HG03280 (cell line): ENCODE measurements around the gene PCSK6.
"Not testable (repeated sequence)": the region's sequence is repeated elsewhere in the genome, so short reads cannot be mapped to it uniquely, and the experiment has no call there.

Source experiments
- ATAC-seq: cut with Tn5 transposase; IDR thresholded peaks from one replicate; pipeline ENCODE4 v1.9.1; 2021; ENCODE audit warnings: mild to moderate bottlenecking, moderate library complexity; ENCODE audit not compliant: unreplicated experiment

The PCSK6 gene

GRCh38 chr15:101463696-101464095, 25.8 kb downstream of the PCSK6 start:
- not testable (repeated sequence) for ATAC-seq

DNA sequence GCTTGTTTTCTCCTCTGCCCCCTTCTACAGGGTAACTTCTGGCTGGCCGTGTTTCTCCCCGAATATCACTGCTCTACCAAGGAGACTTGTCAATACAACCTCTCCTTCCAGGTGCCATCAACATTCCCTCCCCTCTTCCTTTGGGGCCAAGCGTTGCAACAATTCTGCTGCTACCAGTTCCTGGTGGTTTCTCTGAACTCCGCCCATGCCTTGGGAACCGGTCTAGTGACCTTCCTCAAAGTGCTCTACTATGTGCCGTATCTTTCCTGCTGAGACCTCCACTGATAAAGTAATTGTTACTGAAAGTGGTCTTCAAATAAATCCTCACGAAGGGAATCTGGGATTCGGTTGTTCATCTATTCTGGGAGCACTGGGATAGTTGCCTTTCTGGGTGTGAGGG, 26.2 kb downstream of the PCSK6 start:
- ATAC-seq: no peak

DNA sequence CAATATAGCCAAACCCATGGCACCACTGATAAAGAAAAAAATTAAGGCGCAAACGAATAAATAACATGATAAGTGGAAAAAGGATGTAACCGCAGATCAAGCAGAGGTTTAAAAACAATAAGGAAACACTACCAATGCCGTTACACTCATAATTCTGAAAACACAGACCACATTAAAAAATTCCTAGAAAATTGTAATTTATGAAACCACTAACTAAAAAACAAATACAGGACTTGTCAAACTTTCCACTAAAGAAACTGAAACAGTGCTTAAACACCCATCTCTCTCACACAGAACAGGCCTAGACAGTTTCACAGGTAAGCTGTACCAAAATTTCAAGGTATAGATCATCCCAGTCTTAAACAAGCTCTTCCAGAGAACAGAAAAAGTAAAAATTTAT, 28.4 kb downstream of the PCSK6 start:
- no peak for ATAC-seq

- ATAC-seq: no peak
Observed at GRCh38 chr15:101459579-101460300, 29.8 kb downstream of the PCSK6 start.

- ATAC-seq: no peak
Observed at GRCh38 chr15:101458908-101459578, 30.5 kb downstream of the PCSK6 start.

DNA sequence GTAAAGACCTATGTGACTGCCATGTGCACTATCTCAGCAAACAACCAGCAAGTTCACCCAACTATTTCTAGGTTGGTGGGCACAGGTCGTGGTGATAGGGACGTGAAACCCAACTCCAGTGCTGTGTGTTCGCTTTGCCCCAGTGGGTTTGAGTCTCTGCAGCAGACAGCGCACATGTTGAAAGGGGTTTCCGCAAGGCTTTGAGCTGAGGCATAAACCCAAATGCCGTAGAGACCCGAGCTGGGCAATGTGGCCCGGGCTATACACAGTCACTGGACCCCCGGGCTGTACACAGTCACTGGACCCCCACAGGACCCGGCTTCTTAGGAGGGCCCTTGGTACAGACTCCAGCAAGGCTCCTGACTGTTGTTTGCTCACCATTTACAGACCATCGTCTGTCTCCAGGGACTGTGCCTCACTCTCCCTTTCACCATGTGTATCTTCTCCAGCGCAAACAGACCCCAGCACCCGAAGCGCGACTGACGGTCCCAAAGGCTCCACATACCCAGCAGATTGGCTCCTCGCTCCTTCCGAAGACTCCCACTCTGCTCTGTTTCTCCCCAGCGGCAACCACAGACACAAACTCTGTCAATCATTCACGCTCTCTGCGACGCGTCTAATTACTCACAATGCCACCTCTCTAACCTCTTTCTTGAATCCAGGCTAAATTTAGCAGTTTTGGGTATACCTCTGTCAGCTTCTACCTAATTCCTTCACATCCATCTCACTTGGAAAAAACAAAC, 31.2 kb downstream of the PCSK6 start:
- ATAC-seq: no peak

DNA sequence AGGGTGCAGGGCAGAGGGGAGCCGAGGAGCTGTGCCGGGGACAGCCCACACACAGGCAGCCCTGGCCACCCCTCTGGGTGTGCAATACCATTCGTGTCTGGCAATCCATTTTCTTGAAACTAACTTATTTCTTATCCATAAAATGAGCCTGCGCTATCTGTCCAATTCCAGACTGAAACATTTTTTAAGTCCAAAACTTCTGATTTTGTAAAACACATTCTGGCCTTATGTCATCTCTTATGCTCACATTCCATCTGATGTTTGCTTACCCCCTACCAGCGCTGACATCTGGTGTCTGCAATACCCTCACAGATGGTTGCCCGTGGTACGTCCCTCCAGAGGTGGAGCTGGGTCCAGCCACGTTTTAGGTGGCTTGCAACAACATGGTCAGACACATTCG, 31.8 kb downstream of the PCSK6 start:
- ATAC-seq: no peak

GRCh38 chr15:101456057-101456739, 33.3 kb downstream of the PCSK6 start:
- no peak for ATAC-seq

DNA sequence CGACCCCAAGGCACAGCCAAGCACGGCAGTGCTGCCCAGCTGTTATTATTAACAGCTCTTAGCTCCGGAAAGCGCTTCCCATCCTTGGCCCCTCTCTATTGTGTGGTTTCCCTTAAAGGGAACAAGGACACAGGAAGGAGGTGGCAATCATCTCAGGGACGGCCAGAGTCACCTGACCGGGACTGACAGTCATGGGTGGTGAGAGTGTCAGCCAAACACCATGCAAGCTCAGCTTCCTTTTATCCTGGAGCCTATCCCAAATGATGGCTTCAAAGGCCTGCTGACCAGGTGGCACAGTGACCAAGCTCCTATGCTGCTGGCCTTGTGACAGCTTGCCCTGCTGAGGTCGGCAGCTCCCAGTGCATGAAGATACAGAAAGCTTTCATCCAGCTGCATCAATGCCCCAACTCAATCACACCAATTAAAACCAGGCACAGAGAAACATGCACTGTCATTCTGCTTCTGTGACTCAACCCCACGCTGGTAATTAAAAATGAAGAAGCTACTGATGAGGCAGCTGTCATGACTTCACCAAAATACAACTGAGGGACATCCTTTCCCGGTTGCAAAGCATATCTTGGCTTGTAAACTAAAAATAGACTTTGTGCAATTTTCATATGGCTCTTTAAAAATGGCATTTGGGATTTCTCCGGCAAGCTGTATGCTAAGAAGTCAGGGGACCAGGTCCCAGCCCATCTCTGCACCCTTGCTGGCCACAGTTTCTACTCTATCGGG, 34.0 kb downstream of the PCSK6 start:
- ATAC-seq: no peak

DNA sequence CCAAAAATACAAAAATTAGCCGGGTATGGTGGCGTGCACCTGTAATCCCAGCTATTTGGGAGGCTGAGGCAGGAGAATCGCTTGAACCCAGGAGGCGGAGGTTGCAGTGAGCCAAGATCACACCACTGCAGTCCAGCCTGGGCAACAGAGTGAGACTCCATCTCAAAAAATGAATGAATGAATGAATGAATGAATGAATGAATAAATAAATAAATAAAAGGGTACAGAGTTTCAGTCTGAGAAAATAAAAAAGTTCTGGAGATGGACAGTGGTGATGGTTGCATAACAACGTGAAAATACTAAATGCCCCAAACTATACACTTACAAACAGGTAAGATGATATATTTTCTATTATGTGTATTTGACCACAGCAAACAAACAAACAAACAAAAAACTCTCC, 34.7 kb downstream of the PCSK6 start:
- not testable (repeated sequence) for ATAC-seq

DNA sequence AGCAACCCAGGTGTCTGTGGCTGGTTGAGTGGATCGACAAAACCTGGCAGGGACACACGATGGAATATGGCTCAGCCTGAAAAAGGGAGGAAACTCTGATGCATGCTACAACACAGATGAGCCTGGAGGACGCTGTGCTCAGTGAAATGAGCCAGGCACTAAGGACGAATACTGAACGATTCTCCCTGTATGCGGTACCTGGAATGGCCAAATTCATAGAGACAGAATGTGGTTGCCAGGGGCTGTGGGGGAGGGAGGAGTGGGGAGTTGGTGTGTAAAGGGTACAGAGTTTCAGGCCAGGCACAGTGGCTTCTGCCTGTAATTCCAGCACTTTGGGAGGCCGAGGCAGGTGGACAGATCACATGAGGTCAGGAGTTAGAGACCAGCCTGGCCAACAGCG, 35.1 kb downstream of the PCSK6 start:
- no peak for ATAC-seq

DNA sequence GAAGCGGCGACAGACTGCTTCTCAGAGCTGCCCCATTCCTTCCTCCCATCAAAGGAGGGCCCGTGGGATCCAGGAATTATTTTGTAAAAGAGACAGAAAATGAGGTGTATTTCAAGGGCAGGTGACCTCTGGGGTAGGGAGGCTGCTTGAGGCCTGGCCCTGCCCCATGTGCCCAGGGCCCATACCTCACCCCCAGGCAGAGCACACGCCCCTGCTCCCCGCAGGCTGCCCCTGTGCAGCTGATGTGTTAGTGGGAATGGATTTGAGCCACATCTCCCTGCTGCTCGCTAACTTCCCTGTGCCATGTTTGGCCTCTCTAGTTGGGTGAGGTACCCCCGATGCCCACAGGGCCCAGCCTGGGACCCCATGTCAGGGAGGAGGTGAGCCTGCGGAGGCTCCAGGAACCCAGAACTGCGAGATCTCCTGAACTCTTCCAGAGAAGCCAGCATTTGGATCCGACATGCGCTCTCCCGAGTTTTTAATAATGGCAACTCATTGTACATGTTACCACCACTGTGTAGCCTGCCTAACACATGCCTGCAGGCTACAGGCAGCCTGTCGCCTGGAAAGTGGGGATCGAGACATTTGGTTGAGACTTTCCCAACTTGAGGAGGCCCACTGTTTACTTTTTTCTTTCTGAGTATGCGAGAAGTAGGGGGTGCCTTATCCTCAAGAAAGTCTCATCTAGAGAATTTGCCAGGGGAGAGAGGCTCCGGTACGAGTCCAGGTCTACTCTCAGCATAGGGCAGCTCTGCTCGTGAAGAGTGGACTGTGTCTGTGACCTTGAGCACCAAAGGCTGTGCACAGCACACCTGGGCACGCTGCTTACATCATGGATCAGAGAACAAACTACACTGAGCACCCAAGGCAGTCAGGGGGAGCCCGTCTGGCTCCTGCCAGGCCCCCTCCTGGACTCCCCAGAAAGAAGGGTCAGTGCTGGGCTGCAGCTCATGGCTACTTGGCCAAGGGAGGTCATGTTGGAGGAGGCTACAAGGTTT, 36.1 kb downstream of the PCSK6 start:
- no peak for ATAC-seq

- no peak for ATAC-seq
Observed at GRCh38 chr15:101452572-101452971, 36.9 kb downstream of the PCSK6 start.

DNA sequence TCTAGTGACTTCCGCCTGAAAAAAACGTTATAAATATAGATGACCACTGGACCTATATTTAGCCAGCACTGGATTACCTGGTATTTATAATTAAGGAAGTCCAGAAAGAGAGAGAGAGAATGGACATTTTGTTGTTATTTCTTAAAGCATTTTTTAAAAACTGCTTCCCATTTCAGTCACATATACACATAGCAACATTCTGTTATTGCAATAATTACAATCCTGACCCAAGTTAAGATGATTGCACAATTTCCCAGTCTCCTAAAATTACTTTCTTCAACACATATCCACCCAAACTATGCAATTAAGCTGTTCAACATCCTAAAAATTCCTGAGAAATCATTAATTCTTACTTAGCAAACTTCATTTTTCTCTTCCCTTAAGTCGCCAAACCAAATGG, 37.7 kb downstream of the PCSK6 start:
- no peak for ATAC-seq

- ATAC-seq: no peak
Observed at GRCh38 chr15:101451266-101451799, 38.2 kb downstream of the PCSK6 start.

DNA sequence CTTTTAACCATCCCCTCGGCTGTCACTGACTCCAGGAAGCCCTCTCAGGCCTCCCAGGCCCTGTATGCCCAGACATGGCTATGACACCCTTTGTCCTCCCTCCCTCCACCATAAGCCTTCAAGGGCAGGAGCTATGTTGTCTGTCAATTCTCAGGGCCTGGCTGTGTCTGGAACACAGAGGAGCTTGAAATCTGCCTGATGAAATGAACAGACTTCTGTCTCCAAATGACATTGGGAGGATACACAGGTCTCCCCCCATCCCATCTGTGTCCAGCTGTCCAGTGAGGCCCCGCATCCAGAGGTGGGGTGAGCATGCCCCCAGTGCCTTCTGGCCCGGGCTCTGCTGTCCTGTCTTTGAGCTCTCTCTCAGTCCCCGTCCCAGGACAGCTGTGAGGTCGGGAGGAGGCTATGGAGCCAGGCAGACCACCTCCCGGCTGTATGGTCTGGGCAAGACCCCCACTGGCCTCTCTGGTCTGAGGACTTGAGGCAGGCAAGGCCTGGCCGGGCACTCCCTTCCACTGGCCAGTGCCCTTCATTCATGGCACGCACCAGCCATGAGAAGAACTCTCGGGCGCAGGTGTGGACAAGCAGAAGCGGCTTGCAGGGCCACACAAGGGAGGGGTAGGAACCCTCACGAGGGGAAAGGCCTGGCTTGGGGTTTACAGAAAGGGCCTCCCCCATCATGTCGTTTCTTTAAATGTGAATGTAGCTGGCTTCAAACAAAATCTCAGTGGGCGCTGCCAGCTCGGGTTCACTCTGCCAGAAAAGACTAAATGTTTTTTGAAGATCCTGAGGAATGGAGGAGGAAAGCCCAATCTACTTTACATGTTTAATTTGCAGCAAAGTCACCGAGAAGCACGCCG, 38.9 kb downstream of the PCSK6 start:
- ATAC-seq: no peak

- no peak for ATAC-seq
Observed at GRCh38 chr15:101449471-101450402, 39.8 kb downstream of the PCSK6 start.
